AG04450 (cell line): ENCODE results near the gene TSPEAR. TPM values are rescaled to one million over a fixed set of nuclear protein-coding genes. Genes with fewer than 3 reads are reported as not detected.

Experiments used
- CTCF ChIA-PET: fragments of 300-600, 350-600 bp; formaldehyde crosslinking; extraction: SDS; loops from one replicate; lab custom pipeline; 2022; ENCODE audit warnings: antibody characterized with exemption, inconsistent platforms; lab: Charles Lee
- POLR2A ChIA-PET: fragments of 350-600 bp; formaldehyde crosslinking; extraction: SDS; loops from one replicate; lab custom pipeline; 2021; ENCODE audit warnings: antibody characterized with exemption, inconsistent platforms; lab: Yijun Ruan, JAX
- DNase-seq: peaks from one replicate; pipeline ENCODE4 v3.0.0-alpha.2; 2011; ENCODE audit warnings: low read depth, low spot score
- H3K27ac ChIP-seq: one replicate; pipeline ENCODE4 v1.5.1; 2012; ENCODE audit warnings: low read depth, low read length, control low read depth
- H3K27me3 ChIP-seq: one replicate; pipeline ENCODE4 v1.6.0; 2012; ENCODE audit warnings: low read length; ENCODE audit not compliant: control insufficient read depth, insufficient read depth
- H3K4me3 ChIP-seq: 2 replicates; pipeline ENCODE4 v1.5.1; 2011; ENCODE audit warnings: mild to moderate bottlenecking, low read depth, low read length, control low read depth
- H3K9me3 ChIP-seq: 2 replicates; pipeline ENCODE4 v1.5.1; 2012; ENCODE audit warnings: low read length; ENCODE audit not compliant: control insufficient read depth, insufficient read depth
- polyA plus RNA-seq: library from polyadenylated mRNA; depleted of rRNA; stranded (reverse); fragments of >200 nt; gene quantifications from 2 replicates; pipeline ENCODE4 v1.2.3, GENCODE V29; 2011
- TF ChIP-seq, protein P1 (sequence below): IDR thresholded peaks from 2 replicates; pipeline ENCODE4 v1.5.1; 2011; ENCODE audit warnings: low read depth, low read length, control low read depth, inconsistent platforms

The TSPEAR gene
- polyA plus RNA-seq, 1 experiment: not detected

DNA sequence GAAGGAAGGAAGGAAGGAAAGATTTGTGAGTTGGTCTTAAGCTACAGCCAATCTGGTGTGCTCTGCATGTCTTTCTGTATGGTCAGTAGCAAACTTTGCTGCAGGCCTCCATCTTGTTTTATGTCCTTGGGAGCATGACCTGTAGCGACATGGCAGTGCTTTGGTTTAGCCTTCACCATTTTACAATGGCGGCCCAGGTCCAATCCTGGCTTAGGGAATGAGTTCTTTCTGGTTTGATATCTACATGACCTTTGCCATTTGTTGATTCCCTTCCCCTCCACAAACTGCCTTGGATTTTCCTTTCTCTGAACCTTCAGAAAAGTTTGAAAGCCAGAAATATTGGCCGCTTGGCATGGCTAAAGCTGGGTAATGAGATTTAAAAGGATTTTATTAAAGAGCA, 30.5 kb upstream of the TSPEAR start:
- ChIA-PET CTCF (interaction anchor here (0.6 to 1.4 kb wide), 3 partner anchors 51 to 232 kb away, joined by 3 to 7 read pairs (median 6); no protein-coding TSS in a partner anchor), POLR2A (no interaction called here)
- H3K27me3 ChIP-seq: peaks cover 18% of the 10 kb centered on the region
- H3K4me3 ChIP-seq: no peak overlapping the region
- peaks cover 20% of the 10 kb centered on the region for H3K9me3 ChIP-seq
- TF ChIP-seq, protein P1, sequence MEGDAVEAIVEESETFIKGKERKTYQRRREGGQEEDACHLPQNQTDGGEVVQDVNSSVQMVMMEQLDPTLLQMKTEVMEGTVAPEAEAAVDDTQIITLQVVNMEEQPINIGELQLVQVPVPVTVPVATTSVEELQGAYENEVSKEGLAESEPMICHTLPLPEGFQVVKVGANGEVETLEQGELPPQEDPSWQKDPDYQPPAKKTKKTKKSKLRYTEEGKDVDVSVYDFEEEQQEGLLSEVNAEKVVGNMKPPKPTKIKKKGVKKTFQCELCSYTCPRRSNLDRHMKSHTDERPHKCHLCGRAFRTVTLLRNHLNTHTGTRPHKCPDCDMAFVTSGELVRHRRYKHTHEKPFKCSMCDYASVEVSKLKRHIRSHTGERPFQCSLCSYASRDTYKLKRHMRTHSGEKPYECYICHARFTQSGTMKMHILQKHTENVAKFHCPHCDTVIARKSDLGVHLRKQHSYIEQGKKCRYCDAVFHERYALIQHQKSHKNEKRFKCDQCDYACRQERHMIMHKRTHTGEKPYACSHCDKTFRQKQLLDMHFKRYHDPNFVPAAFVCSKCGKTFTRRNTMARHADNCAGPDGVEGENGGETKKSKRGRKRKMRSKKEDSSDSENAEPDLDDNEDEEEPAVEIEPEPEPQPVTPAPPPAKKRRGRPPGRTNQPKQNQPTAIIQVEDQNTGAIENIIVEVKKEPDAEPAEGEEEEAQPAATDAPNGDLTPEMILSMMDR: no peak
- DNase-seq: no peak
- no peak overlapping the region for H3K27ac ChIP-seq

DNA sequence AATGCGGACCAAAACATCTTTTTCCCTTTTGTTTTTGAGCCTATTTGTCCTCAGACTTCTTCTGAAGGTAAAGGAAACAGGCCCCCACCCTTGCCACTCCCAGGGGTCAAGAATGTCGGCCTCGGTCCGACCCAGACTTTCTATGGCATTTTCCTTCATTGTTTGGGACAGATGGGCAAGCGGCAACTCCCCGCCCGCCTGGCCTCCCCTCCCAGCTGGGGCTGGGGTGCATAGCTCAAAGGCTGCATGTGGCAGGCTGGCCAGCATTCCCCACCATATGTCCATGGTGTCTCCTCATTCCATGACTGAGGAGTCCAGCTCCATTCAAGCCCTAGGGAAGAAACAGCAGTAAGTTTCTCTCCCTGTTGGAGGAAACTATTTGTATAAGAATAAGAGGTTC, 29.4 kb upstream of the TSPEAR start:
- ChIA-PET CTCF (no interaction called here), POLR2A (interaction anchor here (0.6 kb wide), 1 partner anchor 230 kb away, joined by 3 read pairs; no protein-coding TSS in a partner anchor)
- no peak overlapping the region for H3K27ac ChIP-seq

DNA sequence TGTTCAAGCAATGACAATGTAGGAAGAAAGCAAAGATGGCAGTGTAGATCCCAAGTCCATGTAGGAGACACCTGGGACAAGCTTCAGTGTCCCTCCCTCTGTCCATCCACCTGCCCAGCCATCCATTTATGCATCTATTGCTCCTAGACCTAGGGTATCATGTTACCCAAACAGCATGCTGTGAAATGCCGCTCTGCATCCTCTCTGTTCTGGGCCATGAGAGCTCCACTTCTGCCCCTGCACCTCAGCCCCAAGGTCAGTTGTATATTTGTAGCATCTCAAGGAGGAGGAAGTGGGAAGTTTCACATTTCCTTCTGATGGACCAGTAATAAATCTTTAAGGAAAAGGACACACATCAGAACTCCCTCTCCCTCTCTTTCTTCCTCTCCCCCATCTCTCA, 27.9 kb upstream of the TSPEAR start:
- H3K27ac ChIP-seq: no peak overlapping the region
- no peak overlapping the region for H3K4me3 ChIP-seq
- peaks cover 42% of the 10 kb centered on the region for H3K9me3 ChIP-seq
- CTCF ChIA-PET: no interaction called here
- POLR2A ChIA-PET: no interaction called here
- H3K27me3 ChIP-seq: peaks cover 7% of the 10 kb centered on the region
- TF ChIP-seq, protein P1: no peak
- no peak for DNase-seq

More for the DNA sequence above, 29.4 kb upstream of the TSPEAR start:
- Histone ChIP-seq H3K9me3 (peaks cover 31% of the 10 kb centered on the region), H3K4me3 (no peak overlapping the region), H3K27me3 (peaks cover 9% of the 10 kb centered on the region)
- DNase-seq: no peak
- TF ChIP-seq, protein P1: no peak

DNA sequence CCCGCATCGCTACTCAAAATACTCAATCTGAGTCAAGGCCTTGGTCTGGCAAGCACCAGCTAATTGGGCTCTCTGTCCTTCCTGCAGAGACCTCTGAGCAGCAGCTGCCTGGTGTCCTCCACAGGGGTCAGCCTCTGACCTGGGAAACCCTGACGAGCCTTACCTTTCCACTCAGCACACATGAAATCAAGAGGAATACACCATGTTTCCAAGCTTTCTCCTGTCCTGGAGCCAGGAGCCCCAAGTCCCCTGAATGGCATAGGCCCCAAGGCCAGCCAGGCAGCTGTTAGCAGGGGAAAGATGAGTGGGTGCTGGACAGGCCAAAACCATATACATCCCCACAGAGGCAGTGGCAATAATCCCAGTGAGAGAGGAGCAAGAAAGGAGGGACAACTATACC, 27.2 kb upstream of the TSPEAR start:
- peaks cover 4% of the 10 kb centered on the region for H3K27me3 ChIP-seq
- H3K27ac ChIP-seq: no peak overlapping the region
- TF ChIP-seq, protein P1: no peak
- no peak overlapping the region for H3K4me3 ChIP-seq
- CTCF ChIA-PET: no interaction called here
- H3K9me3 ChIP-seq: peaks cover 42% of the 10 kb centered on the region
- DNase-seq: no peak
- POLR2A ChIA-PET: no interaction called here

DNA sequence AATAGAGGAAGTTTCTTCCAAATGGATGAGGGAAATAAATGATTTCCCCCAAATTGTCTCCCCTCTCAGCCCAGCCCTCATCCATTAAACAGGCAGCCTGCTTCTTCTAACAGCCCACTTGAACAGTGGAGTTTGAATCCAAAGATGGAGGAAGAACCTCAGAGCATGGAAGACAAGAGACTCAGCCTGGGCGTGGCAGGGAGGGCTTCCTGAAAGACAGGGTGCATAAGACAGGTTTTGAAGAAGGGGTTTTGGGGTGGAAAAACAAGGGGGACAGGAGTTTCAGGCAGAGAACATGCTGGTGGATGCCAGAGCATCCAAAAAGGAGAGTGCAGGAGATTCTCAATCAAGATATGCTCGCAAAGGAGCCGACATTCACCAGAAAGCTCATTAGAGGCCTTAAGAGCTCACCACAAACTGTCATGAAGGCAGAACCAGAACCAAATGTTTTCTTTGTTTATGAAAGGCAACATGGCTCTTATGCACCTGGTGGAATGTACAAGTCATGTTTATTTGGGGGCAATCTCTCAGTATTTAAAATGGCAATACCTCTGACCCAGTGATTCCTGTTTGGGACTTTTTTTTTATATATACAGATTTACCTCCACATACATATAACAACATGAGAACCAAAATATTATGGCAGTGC, 26.5 kb upstream of the TSPEAR start:
- H3K9me3 ChIP-seq: peaks cover 42% of the 10 kb centered on the region
- peaks cover 6% of the 10 kb centered on the region for H3K27me3 ChIP-seq
- ChIA-PET CTCF (no interaction called here), POLR2A (no interaction called here)
- no peak for DNase-seq
- TF ChIP-seq, protein P1: no peak
- H3K4me3 ChIP-seq: no peak overlapping the region
- H3K27ac ChIP-seq: no peak overlapping the region
